ENCODE measurements around the gene BAZ1A.

Gene BAZ1A

GRCh38 chr14:34711796-34712712, 163.1 kb downstream of the BAZ1A start:
- in situ Hi-C loops (cut with HindIII; ENCODE audit: low pct_ligation_motif_present, low pct_unique_long_range_greater_than_20kb, low sequenced_read_pairs): no loop called here

GRCh38 chr14:34711169-34711568, 164.0 kb downstream of the BAZ1A start:
- no peak for DNase-seq
- in situ Hi-C loops (cut with HindIII; ENCODE audit: low pct_ligation_motif_present, low pct_unique_long_range_greater_than_20kb, low sequenced_read_pairs): no loop called here

More at GRCh38 chr14:34711796-34712712, 163.1 kb downstream of the BAZ1A start:
- no peak for DNase-seq

GRCh38 chr14:34710744-34711143, 164.4 kb downstream of the BAZ1A start:
- no peak for DNase-seq
- in situ Hi-C loops (cut with HindIII; ENCODE audit: low pct_ligation_motif_present, low pct_unique_long_range_greater_than_20kb, low sequenced_read_pairs): no loop called here

GRCh38 chr14:34710006-34710405, 165.2 kb downstream of the BAZ1A start:
- in situ Hi-C loops (cut with HindIII; ENCODE audit: low pct_ligation_motif_present, low pct_unique_long_range_greater_than_20kb, low sequenced_read_pairs): no loop called here
- no peak for DNase-seq

GRCh38 chr14:34707722-34708121, 167.4 kb downstream of the BAZ1A start:
- in situ Hi-C loops (cut with HindIII; ENCODE audit: low pct_ligation_motif_present, low pct_unique_long_range_greater_than_20kb, low sequenced_read_pairs): no loop called here

More at GRCh38 chr14:34707722-34708121, 167.4 kb downstream of the BAZ1A start:
- no peak for DNase-seq
